Duodenal mucosa (tissue), 2 donors: ENCODE measurements around the gene LAMTOR3.

Experiments used
- H3K27ac ChIP-seq: one replicate; pipeline ENCODE4 v1.7.0; 2013; ENCODE audit warnings: low read depth, low read length
- H3K27me3 ChIP-seq, 2 donors: one replicate each; pipeline ENCODE4 v1.7.0; 2013; ENCODE audit warnings: low read length in 2 of 2, control low read depth in 1 of 2; ENCODE audit not compliant: insufficient read depth in 2 of 2, control insufficient read depth in 1 of 2
- H3K36me3 ChIP-seq, 2 donors: one replicate each; pipeline ENCODE4 v1.7.0; 2013; ENCODE audit warnings: low read length in 2 of 2, control low read depth in 1 of 2; ENCODE audit not compliant: insufficient read depth in 2 of 2, control insufficient read depth in 1 of 2
- H3K4me1 ChIP-seq, 2 donors: one replicate each; pipeline ENCODE4 v1.7.0; 2013; ENCODE audit warnings: low read length in 2 of 2, control low read depth in 1 of 2; ENCODE audit not compliant: insufficient read depth in 2 of 2, control insufficient read depth in 1 of 2
- H3K4me3 ChIP-seq, 2 donors: one replicate each; pipeline ENCODE4 v1.7.0; 2013; ENCODE audit warnings: low read length in 2 of 2, low read depth in 1 of 2
- H3K9ac ChIP-seq, 2 donors: one replicate each; pipeline ENCODE4 v1.7.0; 2013; ENCODE audit warnings: low read length in 2 of 2, low read depth in 1 of 2
- H3K9me3 ChIP-seq, 2 donors: one replicate each; pipeline ENCODE4 v1.7.0; 2013; ENCODE audit warnings: low read length in 2 of 2, control low read depth in 1 of 2; ENCODE audit not compliant: control insufficient read depth in 1 of 2

The LAMTOR3 gene

DNA sequence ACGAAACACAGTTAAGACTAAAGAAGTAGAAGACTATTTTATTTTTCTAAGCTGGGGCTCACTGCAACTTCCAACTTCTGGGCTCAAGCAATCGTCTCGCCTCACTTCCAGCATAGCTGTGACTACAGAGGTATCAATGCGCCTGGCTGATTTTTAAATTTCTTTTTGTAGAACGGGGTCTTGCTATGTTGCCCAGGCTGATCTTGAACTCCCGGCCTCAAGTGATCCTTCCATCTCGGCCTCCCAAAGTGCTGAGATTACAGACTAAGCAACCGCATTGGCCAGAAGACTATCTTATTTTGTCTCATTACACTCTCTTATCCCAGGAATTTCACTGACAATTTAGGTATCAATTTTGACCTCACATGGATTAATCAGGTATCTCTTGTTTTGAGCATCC, 1.2 kb downstream of the LAMTOR3 start:
- H3K4me1 ChIP-seq: peaks cover 15 to 25% of the 10 kb centered on the region in 2 donors
- no peaks in the 10 kb centered on the region for H3K27me3 ChIP-seq
- no peaks in the 10 kb centered on the region for H3K9me3 ChIP-seq
- peaks cover 6 to 9% of the 10 kb centered on the region in 2 donors for H3K36me3 ChIP-seq
- H3K27ac ChIP-seq: no peak overlapping the region
- peak overlapping the region; percentile 89 to 90 for H3K9ac ChIP-seq
- H3K4me3 ChIP-seq: peak overlapping the region; percentile 94 to 96

DNA sequence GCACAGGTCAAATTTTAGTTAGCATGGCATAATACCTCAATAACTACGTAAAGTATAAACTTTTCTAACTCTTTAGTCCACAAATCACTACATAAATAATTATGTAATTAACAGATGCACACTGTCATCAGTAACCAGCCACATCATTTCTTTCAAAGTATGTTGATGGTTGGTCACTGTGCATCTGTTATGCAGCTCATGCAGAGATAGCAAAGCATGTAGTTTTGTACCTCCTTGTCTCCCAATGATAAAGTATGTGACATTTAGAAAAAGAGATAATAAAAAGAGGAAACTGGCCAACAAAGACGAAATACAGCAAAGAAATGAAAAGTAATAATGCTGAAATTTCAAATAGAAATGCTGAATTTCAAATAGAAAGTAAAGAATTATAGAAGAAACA, 2.9 kb downstream of the LAMTOR3 start:
- no peaks in the 10 kb centered on the region for H3K27me3 ChIP-seq
- no peak overlapping the region for H3K27ac ChIP-seq
- H3K4me3 ChIP-seq: no peak overlapping the region
- peaks cover 15 to 25% of the 10 kb centered on the region in 2 donors for H3K4me1 ChIP-seq
- no peaks in the 10 kb centered on the region for H3K9me3 ChIP-seq
- H3K36me3 ChIP-seq: peaks cover 6 to 10% of the 10 kb centered on the region in 2 donors
- H3K9ac ChIP-seq: no peak overlapping the region

DNA sequence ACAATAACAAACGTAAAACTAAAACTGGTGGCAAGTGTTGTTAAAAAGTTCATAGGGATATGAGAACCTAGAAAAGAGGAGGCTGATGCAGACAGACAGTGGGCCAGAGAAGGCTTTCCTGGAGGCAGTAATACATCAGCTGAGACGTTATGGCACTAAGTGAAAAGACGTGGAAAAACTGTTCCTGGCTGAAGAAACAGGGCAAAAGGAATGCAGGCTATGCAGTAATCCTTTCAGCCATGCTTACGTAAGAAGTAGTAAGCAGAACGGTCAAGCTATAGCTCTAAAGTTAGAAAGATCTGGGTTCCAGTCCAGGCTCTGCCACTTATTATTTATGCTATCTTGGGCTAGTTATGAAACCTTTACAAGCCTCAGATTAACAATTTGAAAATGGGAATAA, 6.4 kb downstream of the LAMTOR3 start:
- Histone ChIP-seq H3K4me3 (no peak overlapping the region), H3K9ac (no peak overlapping the region), H3K4me1 (peaks cover under 1 to 14% of the 10 kb centered on the region in 2 donors), H3K27me3 (no peaks in the 10 kb centered on the region), H3K36me3 (peaks cover 12 to 20% of the 10 kb centered on the region in 2 donors), H3K27ac (no peak overlapping the region), H3K9me3 (no peaks in the 10 kb centered on the region)

DNA sequence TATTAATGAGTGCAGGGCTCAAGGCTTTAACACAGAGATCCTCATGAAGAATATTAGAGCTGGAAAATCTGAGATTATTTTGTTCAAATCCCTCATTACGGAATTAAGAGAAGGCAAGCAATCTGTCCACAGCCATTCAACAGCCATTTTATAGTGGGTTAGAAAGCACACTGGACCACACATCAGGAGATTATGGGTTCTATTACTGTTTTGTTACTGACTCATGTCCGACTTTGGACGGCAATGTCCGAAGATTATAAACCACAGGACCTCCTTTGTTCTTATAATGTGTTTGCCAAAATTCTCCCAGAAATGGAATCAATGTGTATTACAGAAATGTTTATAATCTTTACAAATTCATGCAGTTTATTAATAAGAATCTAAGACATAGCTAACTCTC, 8.1 kb downstream of the LAMTOR3 start:
- Histone ChIP-seq H3K9ac (no peak overlapping the region), H3K36me3 (peaks cover 20 to 29% of the 10 kb centered on the region in 2 donors), H3K27ac (no peak overlapping the region), H3K4me3 (no peak overlapping the region), H3K9me3 (no peaks in the 10 kb centered on the region), H3K4me1 (peaks cover 0 to 5% of the 10 kb centered on the region in 2 donors), H3K27me3 (no peaks in the 10 kb centered on the region)

DNA sequence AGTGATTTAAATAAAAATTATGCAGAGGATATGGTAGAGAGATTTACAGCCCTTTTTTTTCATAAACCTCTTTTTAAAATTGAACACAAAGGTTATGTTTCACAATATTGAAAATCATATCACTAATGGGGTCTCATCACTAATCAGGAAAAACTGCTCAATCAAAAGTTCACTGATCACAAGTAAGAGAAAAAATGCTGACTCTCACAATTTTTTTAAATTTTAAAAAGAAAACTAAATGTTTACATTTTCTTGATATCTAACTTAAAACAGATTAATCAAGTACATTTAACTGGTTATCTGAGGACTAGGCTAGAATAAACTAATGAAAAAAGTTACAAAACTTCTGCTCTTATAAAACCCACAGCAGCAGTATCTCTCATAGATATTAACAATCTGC, 8.5 kb downstream of the LAMTOR3 start:
- H3K27ac ChIP-seq: no peak overlapping the region
- H3K36me3 ChIP-seq: peaks cover 16 to 29% of the 10 kb centered on the region in 2 donors
- no peak overlapping the region for H3K9ac ChIP-seq
- no peaks in the 10 kb centered on the region for H3K27me3 ChIP-seq
- H3K4me1 ChIP-seq: peaks cover 0 to under 1% of the 10 kb centered on the region in 2 donors
- no peak overlapping the region for H3K4me3 ChIP-seq
- H3K9me3 ChIP-seq: no peaks in the 10 kb centered on the region

DNA sequence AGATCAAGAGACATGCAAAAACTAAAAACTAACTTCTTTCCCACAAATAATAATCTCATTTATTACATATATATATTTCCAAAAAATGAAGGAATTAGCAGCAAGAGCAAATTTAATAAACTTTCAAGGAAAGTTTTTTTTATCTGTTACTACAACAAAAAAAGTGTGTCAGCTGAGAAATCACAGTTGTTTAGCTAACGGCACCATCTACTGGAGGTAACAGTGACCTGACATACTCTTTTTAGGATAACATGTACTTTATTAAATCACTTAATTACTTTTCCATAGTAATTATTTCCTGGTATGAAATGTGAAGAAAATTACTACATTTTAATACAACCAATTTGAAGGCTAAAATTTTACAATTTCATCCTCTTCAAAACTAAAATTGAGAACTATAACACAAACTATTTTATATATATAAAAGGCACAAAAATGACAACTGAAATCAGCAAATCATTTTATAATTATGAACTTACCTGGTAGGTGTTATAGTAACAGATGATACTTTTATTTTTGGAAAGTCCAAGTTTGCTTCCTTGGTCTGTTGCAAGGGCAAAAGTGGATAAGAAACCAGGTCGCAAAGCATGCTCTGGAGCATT, 9.1 kb downstream of the LAMTOR3 start:
- Histone ChIP-seq H3K4me1 (no peaks in the 10 kb centered on the region), H3K9me3 (no peaks in the 10 kb centered on the region), H3K27ac (no peak overlapping the region), H3K36me3 (peaks cover 21 to 34% of the 10 kb centered on the region in 2 donors), H3K4me3 (no peak overlapping the region), H3K9ac (no peak overlapping the region), H3K27me3 (no peaks in the 10 kb centered on the region)

DNA sequence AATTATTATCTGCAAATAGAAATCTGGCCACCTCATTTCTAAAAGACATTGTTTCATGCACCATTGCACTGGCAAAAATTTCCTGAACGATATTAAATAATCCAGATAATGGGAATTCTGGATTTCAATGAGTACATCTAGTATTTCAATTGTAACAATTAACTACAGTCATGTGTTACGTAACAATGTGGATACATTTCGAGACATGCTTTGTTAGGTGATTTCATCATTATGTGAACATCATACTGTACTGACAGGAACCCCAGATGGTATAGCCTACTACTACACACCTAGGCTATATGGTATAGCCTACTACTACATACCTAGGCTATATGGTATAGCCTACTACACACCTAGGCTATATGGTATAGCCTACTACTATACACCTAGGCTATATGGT, 14.8 kb downstream of the LAMTOR3 start:
- Histone ChIP-seq H3K4me1 (no peaks in the 10 kb centered on the region), H3K27ac (no peak overlapping the region)

DNA sequence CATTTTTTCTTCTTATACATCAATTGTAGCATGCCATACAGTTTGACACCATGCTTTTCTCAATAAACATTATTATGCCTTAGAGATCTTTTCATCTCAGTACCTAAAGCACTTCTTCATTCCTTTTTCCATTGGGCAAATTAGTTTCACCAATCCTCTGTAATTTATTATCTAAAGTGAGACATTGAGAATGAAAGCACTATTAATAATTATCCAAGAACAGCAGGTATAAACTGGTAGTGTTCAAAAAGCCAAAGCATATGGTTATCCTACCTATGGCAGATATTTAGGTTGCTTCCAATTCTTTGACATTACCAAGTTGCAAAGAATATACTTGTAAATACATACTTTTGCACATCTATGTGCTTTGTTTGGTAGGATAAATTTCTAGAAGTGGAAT, 15.6 kb downstream of the LAMTOR3 start:
- Histone ChIP-seq H3K27ac (no peak overlapping the region), H3K4me1 (no peaks in the 10 kb centered on the region), H3K4me3 (no peak overlapping the region), H3K36me3 (peaks cover 32 to 38% of the 10 kb centered on the region in 2 donors), H3K9me3 (no peaks in the 10 kb centered on the region), H3K9ac (no peak overlapping the region), H3K27me3 (no peaks in the 10 kb centered on the region)

More for the DNA sequence above, 14.8 kb downstream of the LAMTOR3 start:
- H3K36me3 ChIP-seq: peaks cover 32 to 44% of the 10 kb centered on the region in 2 donors
- no peak overlapping the region for H3K9ac ChIP-seq
- no peaks in the 10 kb centered on the region for H3K27me3 ChIP-seq
- no peaks in the 10 kb centered on the region for H3K9me3 ChIP-seq
- H3K4me3 ChIP-seq: no peak overlapping the region

DNA sequence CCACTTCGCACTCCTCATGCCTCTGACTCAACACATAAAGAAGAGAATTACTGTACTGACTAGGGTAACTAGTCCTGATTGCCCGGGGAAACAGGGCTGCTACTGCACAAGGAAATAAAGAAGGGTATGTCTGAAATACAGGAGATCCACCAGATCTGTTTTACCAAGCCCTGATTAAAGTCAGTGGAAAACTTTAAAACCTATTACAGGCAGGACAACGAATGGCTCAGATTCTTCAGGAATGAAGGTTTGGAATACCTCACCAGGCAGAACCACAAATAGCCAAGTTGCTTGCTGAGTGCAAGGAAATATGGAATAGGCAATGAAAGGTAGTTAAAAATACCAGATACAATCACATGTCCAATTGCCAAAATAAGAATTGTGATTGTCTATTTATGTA, 17.3 kb downstream of the LAMTOR3 start:
- H3K9ac ChIP-seq: no peak overlapping the region
- H3K36me3 ChIP-seq: peaks cover 28 to 34% of the 10 kb centered on the region in 2 donors
- H3K27me3 ChIP-seq: no peaks in the 10 kb centered on the region
- no peak overlapping the region for H3K27ac ChIP-seq
- H3K4me3 ChIP-seq: no peak overlapping the region
- no peaks in the 10 kb centered on the region for H3K9me3 ChIP-seq
- H3K4me1 ChIP-seq: no peaks in the 10 kb centered on the region

DNA sequence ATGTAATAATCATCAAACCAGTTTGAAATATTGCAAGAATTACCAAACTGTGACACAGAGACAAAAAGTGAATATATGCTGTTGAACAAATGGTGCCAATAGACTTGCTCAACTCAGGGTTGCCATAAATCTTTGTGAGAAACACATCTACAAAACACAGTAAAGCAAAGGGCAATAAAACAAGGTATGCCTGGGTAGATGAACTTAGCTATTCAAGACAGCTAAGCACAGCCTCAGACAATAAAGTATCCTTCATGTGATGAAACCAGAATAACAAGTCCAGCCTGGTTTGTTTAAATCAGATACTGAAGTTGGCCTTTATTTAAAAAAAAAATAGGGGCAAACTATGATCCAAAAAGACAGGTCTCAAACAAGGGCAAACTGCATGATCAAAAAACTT, 19.2 kb downstream of the LAMTOR3 start:
- H3K4me1 ChIP-seq: no peaks in the 10 kb centered on the region
- no peak overlapping the region for H3K4me3 ChIP-seq
- no peaks in the 10 kb centered on the region for H3K9me3 ChIP-seq
- H3K36me3 ChIP-seq: peaks cover 14 to 18% of the 10 kb centered on the region in 2 donors
- H3K27me3 ChIP-seq: no peaks in the 10 kb centered on the region
- H3K27ac ChIP-seq: no peak overlapping the region
- no peak overlapping the region for H3K9ac ChIP-seq
